GM18499 (cell line): ENCODE measurements around the gene XYLT1.
"Not testable (repeated sequence)": the region's sequence is repeated elsewhere in the genome, so short reads cannot be mapped to it uniquely, and the experiment has no call there.

Experiments
- ATAC-seq: cut with Tn5 transposase; IDR thresholded peaks from one replicate; pipeline ENCODE4 v1.9.1; 2021; ENCODE audit warnings: moderate number of reproducible peaks; ENCODE audit not compliant: insufficient read depth, unreplicated experiment

Gene XYLT1

GRCh38 chr16:17345043-17345442 lies 125.7 kb downstream of the XYLT1 start:
- ATAC-seq, result no peak

DNA sequence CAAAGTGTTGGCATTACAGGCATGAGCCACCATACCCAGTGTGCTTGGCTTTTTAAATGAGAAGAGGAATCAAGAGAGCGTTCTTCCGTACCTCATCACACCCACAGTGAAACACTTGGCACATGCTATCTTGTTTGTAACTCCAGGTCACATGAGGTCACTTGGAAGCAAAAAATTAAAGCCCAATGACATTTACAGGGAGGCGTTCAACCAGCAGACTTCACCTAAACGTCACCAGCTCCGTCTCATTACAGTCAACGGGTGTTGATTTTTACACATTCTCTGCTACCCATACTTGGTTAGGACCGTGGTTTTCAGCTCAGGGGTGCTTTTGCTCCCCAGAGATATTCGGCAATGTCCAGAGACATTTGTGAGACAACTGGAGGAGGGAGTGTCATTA lies 127.0 kb downstream of the XYLT1 start:
- ATAC-seq, result no peak

- no peak for ATAC-seq
Observed at GRCh38 chr16:17343028-17343427, 127.7 kb downstream of the XYLT1 start.

DNA sequence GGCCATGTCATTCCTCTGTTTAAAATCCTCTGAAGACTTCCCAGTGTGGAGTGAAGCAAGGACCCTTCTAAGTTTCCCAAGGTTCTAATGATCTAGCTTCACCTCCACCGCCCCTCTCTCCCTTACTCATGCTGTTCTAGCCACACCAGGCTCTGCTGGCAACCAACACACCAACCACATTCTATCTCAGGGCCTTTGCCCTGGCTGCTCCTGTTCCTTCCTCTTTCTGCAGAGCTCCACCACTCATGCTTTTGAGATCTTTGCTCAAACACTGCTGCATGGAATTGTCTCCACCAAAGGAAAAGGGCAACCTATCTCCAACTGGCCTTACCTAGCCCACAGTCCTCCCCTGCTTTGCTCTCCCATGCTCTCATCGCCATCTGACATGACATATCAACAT lies 128.7 kb downstream of the XYLT1 start:
- ATAC-seq, result no peak

GRCh38 chr16:17340804-17341203 lies 130.0 kb downstream of the XYLT1 start:
- no peak for ATAC-seq

DNA sequence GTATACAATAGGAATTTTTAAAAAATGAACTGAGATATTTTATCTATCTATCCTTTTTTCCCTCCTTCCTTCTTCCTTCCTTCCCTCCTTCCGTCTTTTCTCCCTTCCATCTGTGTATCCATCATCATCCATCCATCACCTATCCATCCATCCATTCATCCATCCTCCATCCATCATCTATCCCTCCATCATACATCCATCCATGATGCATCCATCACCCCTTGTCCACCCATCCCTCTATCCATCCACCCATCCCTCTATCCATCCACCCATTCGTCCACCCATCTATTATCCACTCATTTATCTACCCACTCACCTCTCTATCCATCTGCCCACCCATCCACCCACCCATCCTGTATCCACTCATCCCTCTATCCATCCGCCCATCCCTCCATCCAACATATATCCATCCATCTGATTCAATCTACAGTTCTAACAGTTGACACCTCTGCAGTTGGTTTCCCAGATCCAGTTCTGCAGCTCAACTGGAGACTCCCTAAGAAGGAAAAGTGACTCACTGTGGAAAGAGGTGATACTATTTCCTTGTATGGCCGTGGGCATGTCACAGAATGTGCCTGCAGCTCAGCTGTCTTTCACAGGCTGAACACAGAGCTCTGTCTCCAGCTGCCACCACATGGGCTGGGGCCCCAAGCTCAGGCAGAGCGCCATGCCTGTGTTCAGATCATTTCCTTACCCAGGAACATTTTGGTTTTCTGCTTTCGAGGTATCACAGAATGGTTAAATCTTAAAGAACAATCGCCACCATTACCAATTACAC lies 130.8 kb downstream of the XYLT1 start:
- ATAC-seq, result no peak

GRCh38 chr16:17338244-17338643 lies 132.5 kb downstream of the XYLT1 start:
- ATAC-seq, result no peak

GRCh38 chr16:17336530-17336900 lies 134.2 kb downstream of the XYLT1 start:
- no peak for ATAC-seq

DNA sequence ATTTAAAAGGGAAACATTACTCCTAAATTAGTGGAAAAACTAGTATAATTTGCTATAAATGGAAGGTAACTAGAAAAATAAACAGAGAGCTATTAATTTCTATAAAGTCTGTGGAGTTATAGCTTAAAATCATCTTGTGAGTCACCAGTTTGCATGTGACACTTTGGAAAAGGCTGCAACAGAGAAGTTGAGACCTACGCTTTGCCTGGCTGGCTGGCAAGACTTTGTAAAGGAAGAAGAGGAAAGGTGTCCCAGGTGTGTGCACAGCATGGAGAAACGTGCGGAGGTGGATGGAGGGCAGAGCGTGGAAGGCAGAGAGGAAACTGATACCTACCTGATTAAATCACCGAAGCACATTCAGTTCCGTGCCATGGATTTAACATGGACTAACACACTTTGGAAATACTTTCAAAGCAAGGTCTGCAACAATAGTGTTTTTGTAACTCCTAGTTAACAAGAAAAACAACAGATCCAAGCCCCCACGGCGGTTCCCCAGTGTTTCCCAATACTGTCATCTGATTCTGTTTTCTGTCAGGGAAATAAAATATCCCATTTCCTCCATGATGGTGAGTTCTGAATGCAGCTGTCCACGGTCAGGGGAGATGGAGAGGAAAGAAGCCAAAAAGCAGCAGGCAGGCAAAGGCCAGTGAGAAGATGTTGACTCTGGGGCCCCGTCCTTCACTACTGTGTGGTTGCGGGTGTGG lies 134.8 kb downstream of the XYLT1 start:
- no peak for ATAC-seq

DNA sequence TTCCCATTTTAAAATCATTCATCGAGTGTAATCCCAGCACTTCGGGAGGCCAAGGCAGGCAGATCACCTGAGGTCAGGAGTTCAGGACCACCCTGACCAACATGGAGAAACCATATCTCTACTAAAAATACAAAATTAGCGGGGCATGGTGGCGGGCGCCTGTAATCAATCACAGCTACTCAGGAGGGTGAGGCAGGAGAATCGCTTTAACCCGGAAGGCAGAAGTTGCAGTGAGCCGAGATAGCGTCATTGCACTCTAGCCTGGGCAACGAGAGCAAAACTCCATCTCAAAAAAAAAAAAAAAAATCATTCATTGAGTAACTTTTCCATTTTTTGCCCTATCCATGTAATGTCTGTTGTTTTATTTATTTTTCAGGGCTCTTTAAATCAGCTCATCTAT lies 135.4 kb downstream of the XYLT1 start:
- not testable (repeated sequence) for ATAC-seq

GRCh38 chr16:17334096-17334495 lies 136.7 kb downstream of the XYLT1 start:
- no peak for ATAC-seq

- ATAC-seq, result no peak
Observed at GRCh38 chr16:17333229-17333628, 137.5 kb downstream of the XYLT1 start.

- no peak for ATAC-seq
Observed at GRCh38 chr16:17331991-17332390, 138.8 kb downstream of the XYLT1 start.

DNA sequence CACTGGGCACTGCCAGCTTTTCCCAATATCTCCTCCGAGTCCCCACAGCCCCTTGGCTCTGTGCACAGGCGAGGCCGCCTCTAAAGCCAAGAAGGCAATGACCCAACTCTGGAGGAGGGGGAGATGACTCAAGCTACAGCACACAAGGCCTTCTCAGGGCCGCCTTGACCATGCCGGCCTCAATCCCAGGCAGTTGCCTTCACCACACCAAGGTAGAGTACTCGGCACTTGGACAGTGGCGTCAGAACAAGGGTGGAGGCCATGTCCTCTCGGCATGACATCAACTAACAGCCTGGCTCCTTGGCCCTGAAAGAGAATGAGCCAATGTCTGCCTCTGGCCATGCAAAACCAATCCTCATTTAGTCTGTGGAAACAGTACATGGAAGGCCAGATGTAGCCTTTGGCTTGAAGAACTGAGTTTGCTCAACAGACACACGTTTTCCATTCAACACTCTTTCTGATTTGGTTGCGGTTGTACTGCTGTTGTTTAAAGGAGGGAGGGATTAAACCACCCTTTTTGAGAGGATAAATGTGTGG lies 139.6 kb downstream of the XYLT1 start:
- no peak for ATAC-seq

- ATAC-seq, result no peak
Observed at GRCh38 chr16:17330044-17330443, 140.7 kb downstream of the XYLT1 start.

DNA sequence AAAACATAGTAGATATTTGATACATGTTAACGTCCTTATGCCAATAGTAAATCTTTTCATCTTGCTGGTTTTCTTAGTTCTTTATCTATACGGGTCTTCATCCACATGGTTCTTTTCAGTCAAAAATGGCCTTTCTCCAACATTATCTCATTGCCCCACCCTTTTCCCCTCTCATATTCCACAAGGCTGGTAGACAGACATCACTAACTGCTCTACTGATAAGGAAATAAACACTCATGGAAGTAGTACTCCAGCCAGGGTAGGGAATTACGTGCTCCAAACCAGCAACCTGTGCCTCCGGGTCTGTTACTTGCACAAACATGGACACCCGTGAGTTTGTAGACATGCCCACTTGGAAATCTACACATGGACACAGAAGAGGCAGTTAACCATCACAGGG lies 141.4 kb downstream of the XYLT1 start:
- no peak for ATAC-seq

DNA sequence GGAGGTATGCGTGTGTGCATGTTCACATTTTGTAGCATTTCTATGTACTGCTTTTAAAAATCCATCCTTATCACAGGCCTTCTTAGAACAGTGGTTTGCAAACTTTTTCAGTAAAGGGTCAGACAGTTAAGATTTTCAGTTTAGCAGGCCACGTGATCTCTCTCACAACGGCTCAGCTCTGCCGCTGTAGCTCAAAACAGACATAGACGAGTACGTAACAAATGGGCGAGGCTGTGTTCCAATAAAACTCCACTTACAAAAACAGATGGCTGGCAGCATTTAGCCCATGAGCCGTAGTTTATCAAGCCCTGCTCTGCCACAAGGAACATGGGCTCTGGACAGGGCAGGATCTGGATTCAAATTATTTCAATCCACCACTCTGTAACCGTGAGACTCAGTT lies 141.8 kb downstream of the XYLT1 start:
- no peak for ATAC-seq

DNA sequence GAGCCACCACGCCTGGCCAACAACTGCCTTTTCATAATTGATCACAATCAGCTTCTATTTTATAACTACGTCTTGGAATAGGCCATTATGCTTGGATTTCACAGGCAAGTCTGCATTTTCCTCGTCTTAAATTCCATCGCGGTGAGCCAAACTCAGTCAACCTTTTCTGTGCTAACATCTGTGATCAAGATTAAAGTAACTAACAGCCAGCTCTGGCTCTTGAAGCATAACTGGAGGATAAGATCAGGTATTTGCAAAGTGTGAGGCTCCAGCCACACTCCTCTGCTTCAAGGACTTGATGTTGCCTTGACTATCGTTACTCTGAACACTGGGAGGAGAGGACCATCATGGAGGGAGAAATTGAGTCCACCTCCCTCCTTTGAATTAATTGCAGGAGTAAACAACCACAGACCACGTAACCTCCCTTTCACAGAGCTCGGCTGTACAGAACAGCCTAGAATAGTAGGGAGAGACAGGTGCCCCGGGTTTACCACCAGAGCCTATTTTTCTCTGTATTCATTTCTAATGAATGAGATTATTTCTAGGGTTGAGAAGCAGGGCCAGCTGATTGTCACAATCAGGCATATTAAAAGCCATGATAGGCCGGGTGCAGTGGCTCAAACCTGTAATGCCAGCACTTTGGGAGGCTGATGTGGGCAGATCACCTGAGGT lies 143.0 kb downstream of the XYLT1 start:
- ATAC-seq, result no peak

DNA sequence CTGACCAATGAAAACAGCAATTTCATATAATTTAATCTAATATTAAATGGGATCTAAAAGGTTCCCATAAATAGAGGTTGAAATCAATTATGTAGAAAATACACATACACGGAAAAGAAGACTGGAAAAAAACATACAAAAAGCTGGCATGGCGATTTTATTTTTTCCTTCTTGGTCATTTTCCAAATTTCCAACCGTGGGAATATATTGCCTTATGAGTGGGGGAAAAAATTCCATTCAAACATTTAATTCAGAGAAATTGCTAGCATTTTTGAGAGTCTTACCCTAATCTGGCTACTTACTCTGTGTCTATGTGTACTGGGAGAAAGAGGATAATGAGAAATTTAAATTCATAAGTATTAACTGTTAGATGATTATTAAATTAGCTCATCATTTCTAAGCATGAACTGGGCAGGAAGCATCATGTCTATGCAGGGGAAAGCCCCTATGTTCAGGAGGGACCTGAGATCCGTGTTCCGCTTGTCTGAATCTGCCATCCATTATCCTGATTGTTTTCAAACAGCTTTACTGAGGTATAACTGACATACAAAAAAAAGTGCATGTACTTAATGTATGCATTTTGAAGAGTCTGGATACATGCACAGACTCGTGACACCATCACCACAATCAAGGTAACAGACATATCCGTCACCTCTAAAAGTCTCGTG lies 145.2 kb downstream of the XYLT1 start:
- ATAC-seq, result no peak

DNA sequence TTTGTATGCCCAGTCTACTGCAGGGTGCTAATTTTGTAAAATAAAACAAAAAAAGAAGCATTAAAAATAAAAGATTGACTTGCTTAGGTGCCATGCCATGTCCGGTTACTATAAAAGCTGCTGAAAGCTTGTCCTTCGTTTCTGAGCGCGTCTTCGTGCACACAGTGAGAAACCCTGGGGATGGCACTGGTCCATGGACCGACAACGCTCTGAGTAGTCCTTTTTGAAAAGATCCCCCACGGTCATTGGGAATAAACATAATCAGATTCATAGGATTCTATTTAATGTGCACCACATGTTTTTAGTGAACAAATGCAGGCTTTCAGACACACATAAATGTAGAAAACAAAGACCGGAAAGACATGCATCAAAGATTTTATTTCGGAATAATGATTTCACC lies 146.3 kb downstream of the XYLT1 start:
- no peak for ATAC-seq

DNA sequence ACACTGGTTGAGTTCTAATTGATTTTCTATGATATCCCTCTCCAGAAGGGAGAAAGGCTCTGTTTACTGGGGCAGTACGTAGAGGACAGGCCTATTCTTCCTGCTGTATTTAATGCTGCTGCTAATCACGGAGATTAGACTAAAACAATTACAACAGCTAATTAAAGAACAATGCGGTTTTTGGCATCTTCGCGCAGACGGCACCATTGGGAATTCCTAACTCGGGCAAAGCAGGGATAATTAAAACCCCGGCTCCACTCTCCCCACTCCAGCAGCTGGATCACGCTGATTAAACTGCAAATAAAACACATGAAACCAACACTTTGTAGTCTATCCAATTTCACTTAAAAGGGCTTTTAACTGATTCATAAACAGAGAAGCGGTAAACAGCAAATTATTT lies 147.6 kb downstream of the XYLT1 start:
- ATAC-seq, result no peak
